Calu3 (cell line): ENCODE measurements around the gene NCBP1. TPM values are rescaled to one million over a fixed set of nuclear protein-coding genes. Genes with fewer than 3 reads are reported as not detected.
"Not testable (repeated sequence)": the region's sequence is repeated elsewhere in the genome, so short reads cannot be mapped to it uniquely, and the experiment has no call there.

Experiments
- Bru-seq: library from RNA; stranded (reverse); fragments of 400-500 nt; gene quantifications from one replicate; lab custom pipeline; 2021; lab: Mats Ljungman, UMichigan
- BruChase-seq, 2 experiments: library from RNA; stranded (reverse); fragments of 400-500 nt; gene quantifications; one replicate each; lab custom pipeline; 2021; lab: Mats Ljungman, UMichigan
- BruUV-seq: library from RNA; stranded (reverse); fragments of 400-500 nt; replicated peaks from 2 replicates; lab custom pipeline; 2021; lab: Mats Ljungman, UMichigan
- CTCF ChIA-PET: fragments of 300-600 bp; sonication (Branson Sonifier 250); formaldehyde crosslinking; loops from one replicate; lab custom pipeline; 2022; ENCODE audit warnings: antibody characterized with exemption; lab: Charles Lee
- DNase-seq: peaks from one replicate; pipeline ENCODE4 v3.0.0; 2022
- H3K27ac Mint-ChIP-seq: one replicate; pipeline ENCODE4 v1.8.0; 2022; ENCODE audit warnings: mixed read lengths; ENCODE audit not compliant: unreplicated experiment
- H3K27me3 Mint-ChIP-seq: one replicate; pipeline ENCODE4 v1.8.0; 2022; ENCODE audit warnings: mixed read lengths; ENCODE audit not compliant: unreplicated experiment
- H3K36me3 Mint-ChIP-seq: one replicate; pipeline ENCODE4 v1.8.0; 2022; ENCODE audit warnings: mild to moderate bottlenecking, moderate library complexity, mixed read lengths; ENCODE audit not compliant: insufficient read depth, unreplicated experiment
- H3K4me1 Mint-ChIP-seq: one replicate; pipeline ENCODE4 v1.8.0; 2022; ENCODE audit warnings: mild to moderate bottlenecking, low read depth, mixed read lengths; ENCODE audit not compliant: unreplicated experiment
- H3K4me3 Mint-ChIP-seq: one replicate; pipeline ENCODE4 v1.8.0; 2022; ENCODE audit warnings: mild to moderate bottlenecking, low read depth, moderate library complexity, mixed read lengths; ENCODE audit not compliant: unreplicated experiment
- H3K9me3 Mint-ChIP-seq: one replicate; pipeline ENCODE4 v1.8.0; 2022; ENCODE audit warnings: low read depth, mixed read lengths; ENCODE audit not compliant: unreplicated experiment
- CTCF ChIP-seq: fragments of 200-600 bp; IDR thresholded peaks from one replicate; pipeline ENCODE4 v1.8.0; 2022; ENCODE audit warnings: antibody characterized with exemption; ENCODE audit not compliant: unreplicated experiment
- intact Hi-C: fragments of 100-400 bp; cut with micrococcal nuclease; formaldehyde crosslinking; loops from one replicate; pipeline ENCODE4 v1.10.0; 2022; ENCODE audit not compliant: unreplicated experiment
- long read RNA-seq: library from polyadenylated mRNA; stranded (forward); transcript quantifications from one replicate; pipeline ENCODE4 v2.0.0, GENCODE V29; 2022
- total RNA-seq: library from RNA; stranded (reverse); gene quantifications from 2 replicates; pipeline ENCODE4 v1.2.3, GENCODE V29; 2022

The NCBP1 gene
- 28.0 and 32.2 TPM in 2 replicates for total RNA-seq
- Bru-seq, nascent RNA = percentile 85 among the genes with signal in this experiment
- percentile 74 among the genes with signal in this experiment for BruChase-seq, experiment 1, labeled RNA remaining after a 6-hour chase
- BruChase-seq, experiment 2, labeled RNA remaining after a 2-hour chase = percentile 69 among the genes with signal in this experiment
- long read RNA-seq, full-length matches to known transcripts = 15 of 22 reads
- long read RNA-seq, partial matches to known transcripts = 4 of 22 reads
- long read RNA-seq, other reads (novel, unspliced or antisense) = 3 of 22 reads

GRCh38 chr9:97632985-97633858, at the start of gene NCBP1, which contains the start of gene TSTD2:
TSS of gene NCBP1 (plus strand) at chr9:97633821. CDS start at chr9:97633882, 61 bp downstream.
TSS of gene TSTD2 (minus strand) at chr9:97633368. CDS start at chr9:97627562, 5,806 bp downstream.
- no TSS peak for BruUV-seq
- Mint-ChIP-seq H3K4me1 (peaks cover 24% of the 10 kb centered on the region), H3K9me3 (no peaks in the 10 kb centered on the region), H3K4me3 (peak within 1 kb of the TSS; percentile 99), H3K27me3 (no peaks in the 10 kb centered on the region), H3K27ac (peak within 1 kb of the TSS; percentile 100), H3K36me3 (peaks cover 41% of the 10 kb centered on the region)
- DNase-seq = peak; percentile 94
- CTCF ChIA-PET = interaction anchor here (0.6 to 1.5 kb wide), 5 partner anchors 17 to 267 kb away, joined by 3 to 4 read pairs (median 3); no protein-coding TSS in a partner anchor
- no peak for TF ChIP-seq CTCF
- intact Hi-C loops = no loop called here

- DNase-seq, H3K27ac Mint-ChIP-seq, H3K36me3 Mint-ChIP-seq, H3K4me1 Mint-ChIP-seq, CTCF ChIA-PET, H3K4me3 Mint-ChIP-seq, H3K27me3 Mint-ChIP-seq, intact Hi-C loops, H3K9me3 Mint-ChIP-seq, BruUV-seq: not testable (repeated sequence)
Observed at GRCh38 chr9:97584778-97585177, 48.8 kb upstream of the NCBP1 start.

GRCh38 chr9:97586909-97587308, 46.7 kb upstream of the NCBP1 start:
- H3K27ac Mint-ChIP-seq, BruUV-seq, H3K4me3 Mint-ChIP-seq, H3K27me3 Mint-ChIP-seq, H3K36me3 Mint-ChIP-seq, CTCF ChIA-PET, H3K4me1 Mint-ChIP-seq, H3K9me3 Mint-ChIP-seq, intact Hi-C loops, DNase-seq: not testable (repeated sequence)

- no TSS peak for BruUV-seq
- H3K4me1 Mint-ChIP-seq = no peaks in the 10 kb centered on the region
- CTCF ChIA-PET = no interaction called here
- TF ChIP-seq CTCF = no peak
- H3K27me3 Mint-ChIP-seq = peaks cover 12% of the 10 kb centered on the region
- no peak for DNase-seq
- no peak overlapping the region for H3K27ac Mint-ChIP-seq
- intact Hi-C loops = loop anchor here (10.0 kb wide), 1 partner anchor 177 kb away; the partner anchor contains the start of gene TDRD7
- H3K9me3 Mint-ChIP-seq = peaks cover 2% of the 10 kb centered on the region
- H3K36me3 Mint-ChIP-seq = no peaks in the 10 kb centered on the region
- H3K4me3 Mint-ChIP-seq = no peak overlapping the region
Observed at GRCh38 chr9:97591535-97591934, 42.1 kb upstream of the NCBP1 start.

- BruUV-seq = no TSS peak
- peaks cover 2% of the 10 kb centered on the region for H3K9me3 Mint-ChIP-seq
- no peaks in the 10 kb centered on the region for H3K4me1 Mint-ChIP-seq
- no peak overlapping the region for H3K4me3 Mint-ChIP-seq
- CTCF ChIA-PET = no interaction called here
- TF ChIP-seq CTCF = no peak
- peaks cover 12% of the 10 kb centered on the region for H3K27me3 Mint-ChIP-seq
- intact Hi-C loops = loop anchor here (10.0 kb wide), 1 partner anchor 177 kb away; the partner anchor contains the start of gene TDRD7
- no peak for DNase-seq
- no peaks in the 10 kb centered on the region for H3K36me3 Mint-ChIP-seq
- H3K27ac Mint-ChIP-seq = no peak overlapping the region
Observed at GRCh38 chr9:97592126-97592525, 41.5 kb upstream of the NCBP1 start.
